Measurements from ENCODE around the gene ZNF524. TPM values are rescaled to one million over a fixed set of nuclear protein-coding genes. Genes with fewer than 3 reads are reported as not detected.

Gene ZNF524
- total and polyA plus RNA-seq, 4 donors = 12.6 to 62.5 (median 28.2) TPM

GRCh38 chr19:55645512-55645881, 45.4 kb downstream of the ZNF524 start:
- Histone ChIP-seq H3K9ac (ENCODE audit: insufficient read depth in 1 of 2, low read length in 2 of 2) (no peak overlapping the region), H3K27me3 (ENCODE audit: control insufficient read depth in 3 of 3, insufficient read depth in 3 of 3, low read length in 2 of 3) (no peaks in the 10 kb centered on the region), H3K27ac (ENCODE audit: low read depth in 1 of 2, low read length in 1 of 2) (no peak overlapping the region), H3K4me3 (no peak overlapping the region), H3K9me3 (ENCODE audit: control insufficient read depth in 4 of 4, insufficient read depth in 3 of 4, low read length in 3 of 4) (no peaks in the 10 kb centered on the region), H3K4me1 (ENCODE audit: control insufficient read depth in 5 of 5, insufficient read depth in 5 of 5, low read length in 5 of 5) (peaks cover 6 to 38% (median 20%) of the 10 kb centered on the region in 5 donors), H3K36me3 (ENCODE audit: control insufficient read depth in 4 of 4, insufficient read depth in 4 of 4, low read length in 4 of 4) (peaks cover 0 to 12% (median 3%) of the 10 kb centered on the region in 4 donors)
- ATAC-seq (ENCODE audit: insufficient read depth, low FRiP score) = no peak
- 68 to 88% methylated on average over 5 of the region's 5 CpGs for WGBS, 2 donors
- no peak for DNase-seq
- no peak for TF ChIP-seq CTCF (IDR thresholded peaks at IDR 0.05; ENCODE audit: control extremely low read depth, extremely low read depth)

- Histone ChIP-seq H3K27me3 (ENCODE audit: control insufficient read depth in 3 of 3, insufficient read depth in 3 of 3, low read length in 2 of 3) (no peaks in the 10 kb centered on the region), H3K27ac (ENCODE audit: low read depth in 1 of 2, low read length in 1 of 2) (peak overlapping the region in 1 of 2 donors; percentile 77), H3K9ac (ENCODE audit: insufficient read depth in 1 of 2, low read length in 2 of 2) (peak overlapping the region in 1 of 2 donors; percentile 60), H3K4me1 (ENCODE audit: control insufficient read depth in 5 of 5, insufficient read depth in 5 of 5, low read length in 5 of 5) (peaks cover 4 to 36% (median 20%) of the 10 kb centered on the region in 5 donors), H3K4me3 (peak overlapping the region; percentile 69), H3K36me3 (ENCODE audit: control insufficient read depth in 4 of 4, insufficient read depth in 4 of 4, low read length in 4 of 4) (peaks cover 0 to 13% (median 3%) of the 10 kb centered on the region in 4 donors), H3K9me3 (ENCODE audit: control insufficient read depth in 4 of 4, insufficient read depth in 3 of 4, low read length in 3 of 4) (no peaks in the 10 kb centered on the region)
- WGBS, 2 donors = 49 to 54% methylated on average over 14 of the region's 14 CpGs
- no peak for DNase-seq
- no peak for TF ChIP-seq CTCF (IDR thresholded peaks at IDR 0.05; ENCODE audit: control extremely low read depth, extremely low read depth)
- no peak for ATAC-seq (ENCODE audit: insufficient read depth, low FRiP score)
Observed at GRCh38 chr19:55646889-55647731, 47.0 kb downstream of the ZNF524 start.

- TF ChIP-seq CTCF (IDR thresholded peaks at IDR 0.05; ENCODE audit: control extremely low read depth, extremely low read depth) = no peak
- Histone ChIP-seq H3K4me1 (ENCODE audit: control insufficient read depth in 5 of 5, insufficient read depth in 5 of 5, low read length in 5 of 5) (peaks cover 0 to 29% (median 15%) of the 10 kb centered on the region in 5 donors), H3K4me3 (peak within 1 kb of the TSS; percentile 69), H3K27me3 (ENCODE audit: control insufficient read depth in 3 of 3, insufficient read depth in 3 of 3, low read length in 2 of 3) (no peaks in the 10 kb centered on the region), H3K9ac (ENCODE audit: insufficient read depth in 1 of 2, low read length in 2 of 2) (peak within 1 kb of the TSS in 1 of 2 donors; percentile 65), H3K27ac (ENCODE audit: low read depth in 1 of 2, low read length in 1 of 2) (peak within 1 kb of the TSS; percentile 77 to 80), H3K36me3 (ENCODE audit: control insufficient read depth in 4 of 4, insufficient read depth in 4 of 4, low read length in 4 of 4) (peaks cover 0 to 16% (median 3%) of the 10 kb centered on the region in 4 donors), H3K9me3 (ENCODE audit: control insufficient read depth in 4 of 4, insufficient read depth in 3 of 4, low read length in 3 of 4) (no peaks in the 10 kb centered on the region)
- DNase-seq (peak; percentile 87 to 90 (median 88)), ATAC-seq (ENCODE audit: insufficient read depth, low FRiP score) (peak; percentile 60)
- WGBS, 2 donors = 1 to 2% methylated on average over 60 to 87 of the region's 87 CpGs
Observed at GRCh38 chr19:55647732-55648584, 47.9 kb downstream of the ZNF524 start, which contains the start of gene CCDC106. Gene CCDC106, plus strand, starts transcription at chr19:55648212. Its CDS starts 835 bp downstream, at chr19:55649047.

Data from lung (tissue), 12 donors.